ENCODE measurements around the gene ATG2A. TPM values are rescaled to one million over a fixed set of nuclear protein-coding genes. Genes with fewer than 3 reads are reported as not detected.
A peak's percentile ranks its signal among the peaks of the same experiment; 100 is the strongest.

ATG2A gene
- total RNA-seq, 1 experiment from 2014 or later: 28.8 TPM

DNA sequence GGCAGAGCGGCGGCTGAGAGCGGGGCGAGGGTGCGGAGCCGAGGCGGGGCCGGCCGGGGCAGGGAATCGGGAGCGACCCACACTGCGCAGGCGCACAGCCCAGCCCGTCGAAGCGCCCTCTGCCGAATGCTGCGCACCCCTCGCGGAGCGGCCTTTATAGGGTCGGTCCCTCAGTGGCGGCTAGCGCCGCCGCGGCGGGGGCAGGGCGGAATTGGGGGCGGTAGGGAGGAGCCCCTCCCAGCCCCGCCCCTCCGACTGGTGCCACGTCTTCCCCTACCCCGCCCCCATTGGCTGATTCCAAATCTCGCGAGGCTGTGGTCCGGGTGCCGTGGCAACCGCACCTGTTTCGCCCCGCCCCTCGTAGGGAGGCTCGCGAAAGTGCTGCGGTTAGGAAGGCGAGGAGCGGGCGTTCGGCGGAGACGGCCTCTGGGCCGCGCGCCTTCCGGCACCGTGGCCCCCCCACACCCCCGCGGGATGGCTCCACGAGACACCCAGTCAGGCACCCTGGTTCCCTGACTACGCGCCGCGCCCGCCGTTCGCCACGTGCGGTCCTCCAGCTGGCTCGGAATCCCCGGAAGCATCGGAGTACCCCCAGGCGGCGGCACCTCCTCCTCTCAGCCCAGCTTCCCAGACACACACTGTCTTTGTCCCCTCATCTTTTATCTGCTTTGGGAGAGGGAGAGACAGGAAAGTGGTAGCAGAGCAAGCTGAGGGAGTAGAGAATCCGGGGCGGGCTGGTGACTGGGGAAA is 38.3 kb downstream of the ATG2A start, which contains the start of gene EHD1:
EHD1 (minus strand) TSS at position 128 of the 750 bp plus-strand sequence. CDS start 157 bp downstream, outside the sequence.
- BruUV-seq (replicated peaks): no TSS peak
- CTCF ChIA-PET: interaction anchor here (0.6 to 2.0 kb wide), 6 partner anchors 9 to 776 kb away, joined by 3 to 6 read pairs (median 5); no protein-coding TSS in a partner anchor
- Histone ChIP-seq H3K4me3 (ENCODE audit: low read depth in 2 of 2, low read length in 2 of 2) (peak within 1 kb of the TSS; percentile 88 to 99), H3K27ac (ENCODE audit: low read length) (peak within 1 kb of the TSS; percentile 97), H3K36me3 (ENCODE audit: control insufficient read depth, insufficient read depth, low read length) (no peaks in the 10 kb centered on the region; the same call in 1 of the 2 replicates), H3K27me3 (ENCODE audit: control insufficient read depth, insufficient read depth, low read length) (no peaks in the 10 kb centered on the region), H3K4me1 (ENCODE audit: control insufficient read depth, insufficient read depth, low read length) (peaks cover 33% of the 10 kb centered on the region), H3K9me3 (ENCODE audit: control insufficient read depth, insufficient read depth, low read depth, low read length) (no peaks in the 10 kb centered on the region)
- in situ Hi-C loops (cut with HindIII; ENCODE audit: low pct_unique_long_range_greater_than_20kb, low sequenced_read_pairs) (no loop called here), intact Hi-C loops (cut with micrococcal nuclease; ENCODE audit: unreplicated experiment) (no loop called here)
- peak; percentile 88 for DNase-seq (ENCODE audit: low read depth, low spot score)
- TF ChIP-seq, protein P1, sequence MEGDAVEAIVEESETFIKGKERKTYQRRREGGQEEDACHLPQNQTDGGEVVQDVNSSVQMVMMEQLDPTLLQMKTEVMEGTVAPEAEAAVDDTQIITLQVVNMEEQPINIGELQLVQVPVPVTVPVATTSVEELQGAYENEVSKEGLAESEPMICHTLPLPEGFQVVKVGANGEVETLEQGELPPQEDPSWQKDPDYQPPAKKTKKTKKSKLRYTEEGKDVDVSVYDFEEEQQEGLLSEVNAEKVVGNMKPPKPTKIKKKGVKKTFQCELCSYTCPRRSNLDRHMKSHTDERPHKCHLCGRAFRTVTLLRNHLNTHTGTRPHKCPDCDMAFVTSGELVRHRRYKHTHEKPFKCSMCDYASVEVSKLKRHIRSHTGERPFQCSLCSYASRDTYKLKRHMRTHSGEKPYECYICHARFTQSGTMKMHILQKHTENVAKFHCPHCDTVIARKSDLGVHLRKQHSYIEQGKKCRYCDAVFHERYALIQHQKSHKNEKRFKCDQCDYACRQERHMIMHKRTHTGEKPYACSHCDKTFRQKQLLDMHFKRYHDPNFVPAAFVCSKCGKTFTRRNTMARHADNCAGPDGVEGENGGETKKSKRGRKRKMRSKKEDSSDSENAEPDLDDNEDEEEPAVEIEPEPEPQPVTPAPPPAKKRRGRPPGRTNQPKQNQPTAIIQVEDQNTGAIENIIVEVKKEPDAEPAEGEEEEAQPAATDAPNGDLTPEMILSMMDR (IDR thresholded peaks at IDR 0.05): peak; percentile 94
- TF ChIP-seq TCF7L2 (IDR thresholded peaks at IDR 0.05; ENCODE audit: low read depth, low read length) (0 out of 2 replicates have a peak, but pooled peaks have one; percentile 7), SIN3A (IDR thresholded peaks at IDR 0.05; ENCODE audit: borderline replicate concordance, insufficient read depth, low read depth, low read length) (peak; percentile 98; the same call in 1 of the 2 replicates), POLR2AphosphoS5 (IDR thresholded peaks at IDR 0.05; ENCODE audit: low read depth, low read length) (peak; percentile 98)
- TF ChIP-seq, protein P2, sequence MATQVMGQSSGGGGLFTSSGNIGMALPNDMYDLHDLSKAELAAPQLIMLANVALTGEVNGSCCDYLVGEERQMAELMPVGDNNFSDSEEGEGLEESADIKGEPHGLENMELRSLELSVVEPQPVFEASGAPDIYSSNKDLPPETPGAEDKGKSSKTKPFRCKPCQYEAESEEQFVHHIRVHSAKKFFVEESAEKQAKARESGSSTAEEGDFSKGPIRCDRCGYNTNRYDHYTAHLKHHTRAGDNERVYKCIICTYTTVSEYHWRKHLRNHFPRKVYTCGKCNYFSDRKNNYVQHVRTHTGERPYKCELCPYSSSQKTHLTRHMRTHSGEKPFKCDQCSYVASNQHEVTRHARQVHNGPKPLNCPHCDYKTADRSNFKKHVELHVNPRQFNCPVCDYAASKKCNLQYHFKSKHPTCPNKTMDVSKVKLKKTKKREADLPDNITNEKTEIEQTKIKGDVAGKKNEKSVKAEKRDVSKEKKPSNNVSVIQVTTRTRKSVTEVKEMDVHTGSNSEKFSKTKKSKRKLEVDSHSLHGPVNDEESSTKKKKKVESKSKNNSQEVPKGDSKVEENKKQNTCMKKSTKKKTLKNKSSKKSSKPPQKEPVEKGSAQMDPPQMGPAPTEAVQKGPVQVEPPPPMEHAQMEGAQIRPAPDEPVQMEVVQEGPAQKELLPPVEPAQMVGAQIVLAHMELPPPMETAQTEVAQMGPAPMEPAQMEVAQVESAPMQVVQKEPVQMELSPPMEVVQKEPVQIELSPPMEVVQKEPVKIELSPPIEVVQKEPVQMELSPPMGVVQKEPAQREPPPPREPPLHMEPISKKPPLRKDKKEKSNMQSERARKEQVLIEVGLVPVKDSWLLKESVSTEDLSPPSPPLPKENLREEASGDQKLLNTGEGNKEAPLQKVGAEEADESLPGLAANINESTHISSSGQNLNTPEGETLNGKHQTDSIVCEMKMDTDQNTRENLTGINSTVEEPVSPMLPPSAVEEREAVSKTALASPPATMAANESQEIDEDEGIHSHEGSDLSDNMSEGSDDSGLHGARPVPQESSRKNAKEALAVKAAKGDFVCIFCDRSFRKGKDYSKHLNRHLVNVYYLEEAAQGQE (IDR thresholded peaks at IDR 0.05; ENCODE audit: insufficient read depth in 1 of 2, low read depth in 2 of 2, low read length in 1 of 2): no peak
- peak; percentile 89 for ATAC-seq
- POLR2A ChIA-PET: interaction anchor here (0.6 to 1.8 kb wide), 2 partner anchors 17 to 130 kb away, joined by 4 to 11 read pairs; no protein-coding TSS in a partner anchor

DNA sequence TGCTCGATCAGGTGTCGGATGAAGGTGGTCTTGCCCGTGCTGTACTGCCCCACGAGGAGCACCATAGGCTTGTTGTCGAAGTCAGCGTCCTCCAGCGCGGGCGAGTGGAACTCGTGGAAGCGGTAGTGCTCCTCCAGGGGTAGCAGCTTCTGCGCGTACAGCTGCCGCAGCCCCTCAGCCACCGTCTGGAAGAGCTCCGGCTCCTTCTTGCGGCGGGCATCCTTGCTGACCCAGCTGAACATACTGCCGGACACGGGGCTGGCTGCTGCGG is 38.9 kb downstream of the ATG2A start:
- H3K9me3 ChIP-seq (ENCODE audit: control insufficient read depth, insufficient read depth, low read depth, low read length): no peaks in the 10 kb centered on the region
- DNase-seq (ENCODE audit: low read depth, low spot score) (no peak), ATAC-seq (peak; percentile 32)
- H3K27ac ChIP-seq (ENCODE audit: low read length): peak overlapping the region; percentile 89
- peaks cover 36% of the 10 kb centered on the region for H3K4me1 ChIP-seq (ENCODE audit: control insufficient read depth, insufficient read depth, low read length)
- ChIA-PET CTCF (interaction anchor here (0.6 to 2.0 kb wide), 6 partner anchors 10 to 74 kb away, joined by 3 to 6 read pairs (median 5); no protein-coding TSS in a partner anchor), POLR2A (interaction anchor here (1.8 kb wide), 1 partner anchor 17 kb away, joined by 11 read pairs; no protein-coding TSS in a partner anchor)
- in situ Hi-C loops (cut with HindIII; ENCODE audit: low pct_unique_long_range_greater_than_20kb, low sequenced_read_pairs) (no loop called here), intact Hi-C loops (cut with micrococcal nuclease; ENCODE audit: unreplicated experiment) (no loop called here)
- peak overlapping the region; percentile 88 to 99 for H3K4me3 ChIP-seq (ENCODE audit: low read depth in 2 of 2, low read length in 2 of 2)
- no peaks in the 10 kb centered on the region for H3K27me3 ChIP-seq (ENCODE audit: control insufficient read depth, insufficient read depth, low read length)
- no TSS peak for BruUV-seq (replicated peaks)
- H3K36me3 ChIP-seq (ENCODE audit: control insufficient read depth, insufficient read depth, low read length): no peaks in the 10 kb centered on the region; the same call in 1 of the 2 replicates
- no peak for TF ChIP-seq SIN3A (IDR thresholded peaks at IDR 0.05; ENCODE audit: borderline replicate concordance, insufficient read depth, low read depth, low read length)
- TF ChIP-seq TCF7L2 (IDR thresholded peaks at IDR 0.05; ENCODE audit: low read depth, low read length): no peak
- TF ChIP-seq, protein P1 (IDR thresholded peaks at IDR 0.05): no peak
- TF ChIP-seq, protein P2 (IDR thresholded peaks at IDR 0.05; ENCODE audit: insufficient read depth in 1 of 2, low read depth in 2 of 2, low read length in 1 of 2): no peak
- no peak for TF ChIP-seq POLR2AphosphoS5 (IDR thresholded peaks at IDR 0.05; ENCODE audit: low read depth, low read length)

All from Panc1 (cell line).